HepG2 (cell line): Measurements from ENCODE around the gene ITPRIPL1. TPM values are rescaled to one million over a fixed set of nuclear protein-coding genes. Genes with fewer than 3 reads are reported as not detected.
A peak's percentile ranks its signal among the peaks of the same experiment; 100 is the strongest.

Experiments used
- AGO2 ChIP-seq: fragments of 200-400 bp; formaldehyde crosslinking; optimal IDR thresholded peaks from 2 replicates; pipeline ENCODE3; 2017; ENCODE audit warnings: mild to moderate bottlenecking, low read depth, low read length, moderate library complexity
- AHDC1 ChIP-seq: sonication (generic); formaldehyde crosslinking; IDR thresholded peaks from 2 replicates; pipeline ENCODE4 v1.5.1; 2020; ENCODE audit warnings: mild to moderate bottlenecking, missing genetic modification reagents, borderline replicate concordance
- CTCF ChIP-seq: sonication (generic); formaldehyde crosslinking; IDR thresholded peaks from 2 replicates; pipeline ENCODE4 v1.5.0; 2020; ENCODE audit warnings: mild to moderate bottlenecking, missing genetic modification reagents, moderate library complexity
- FIP1L1 ChIP-seq: fragments of 200-400 bp; formaldehyde crosslinking; IDR thresholded peaks from 2 replicates; pipeline ENCODE4 v1.6.1; 2018; ENCODE audit warnings: low read depth, mild to moderate bottlenecking, low read length, moderate library complexity, borderline replicate concordance; ENCODE audit not compliant: insufficient read depth
- HDAC2 ChIP-seq: sonication (generic); formaldehyde crosslinking; IDR thresholded peaks from 2 replicates; pipeline ENCODE4 v1.4.0; 2020; ENCODE audit warnings: missing genetic modification reagents
- IKZF4 ChIP-seq: sonication (generic); formaldehyde crosslinking; IDR thresholded peaks from 2 replicates; pipeline ENCODE4 v1.5.1; 2020; ENCODE audit warnings: borderline replicate concordance, mild to moderate bottlenecking, low read depth, missing genetic modification reagents; ENCODE audit errors: not compliant biosample characterization
- KMT2A ChIP-seq: sonication (generic); formaldehyde crosslinking; IDR thresholded peaks from 2 replicates; pipeline ENCODE4 v1.4.0; 2020; ENCODE audit warnings: missing genetic modification reagents
- MXD3 ChIP-seq: IDR thresholded peaks from 2 replicates; pipeline ENCODE4 v1.6.1; 2016; ENCODE audit warnings: mild to moderate bottlenecking, missing biosample characterization, missing genetic modification reagents
- NFIC ChIP-seq: IDR thresholded peaks from 2 replicates; pipeline ENCODE4 v1.6.1; 2012; ENCODE audit warnings: mild to moderate bottlenecking, low read length, inconsistent platforms
- PHB2 ChIP-seq: fragments of 450-650 bp; IDR thresholded peaks from 2 replicates; pipeline ENCODE4 v1.6.1; 2018; ENCODE audit not compliant: partially characterized antibody
- ZGPAT ChIP-seq: IDR thresholded peaks from 2 replicates; pipeline ENCODE4 v1.6.1; 2016; ENCODE audit warnings: mild to moderate bottlenecking
- ZNF430 ChIP-seq: sonication (generic); formaldehyde crosslinking; IDR thresholded peaks from 2 replicates; pipeline ENCODE4 v1.9.0; 2021; ENCODE audit warnings: mild to moderate bottlenecking, missing genetic modification reagents
- ZNF510 ChIP-seq: sonication (generic); formaldehyde crosslinking; IDR thresholded peaks from 2 replicates; pipeline ENCODE4 v1.4.0; 2020; ENCODE audit warnings: low read depth, mild to moderate bottlenecking, missing genetic modification reagents
- ZNF512B ChIP-seq: sonication (generic); formaldehyde crosslinking; IDR thresholded peaks from 2 replicates; pipeline ENCODE4 v1.5.1; 2020; ENCODE audit warnings: missing genetic modification reagents, mild to moderate bottlenecking, borderline replicate concordance
- polyA plus RNA-seq, 8 experiments: library from polyadenylated mRNA; depleted of rRNA in 3 of 8; stranded (reverse) in 7 of 8; unstranded in 1 of 8; fragments of >200 nt; fragmentation: Illumina TruSeq in 4 of 8; extraction: Trizol in 4 of 8; gene quantifications; 2 replicates each; pipeline versions ENCODE4 v1.2.1 to v1.2.3, GENCODE V29; 2011 to 2016; ENCODE audit warnings: low read depth in 4 of 8, missing spikeins in 1 of 8, mixed read lengths in 1 of 8; ENCODE audit not compliant: insufficient read depth in 1 of 8
- total RNA-seq, 5 experiments: library from RNA; depleted of rRNA; stranded (reverse); fragments of >200 nt; fragmentation: Illumina TruSeq; extraction: Trizol; gene quantifications; 2 replicates each; pipeline ENCODE4 v1.2.3, GENCODE V29; 2016; ENCODE audit warnings: low read depth in 1 of 5

The ITPRIPL1 gene
- total and polyA plus RNA-seq, 2 of the 13 experiments (the other 11 are each of a cell fraction or from before 2014, with no cell fraction given), result 4.3 to 11.7 TPM

GRCh38 chr2:96325041-96325883, at the start of gene ITPRIPL1 (continued):
- no peak for TF ChIP-seq CTCF (CRISPR knock-in tag)
- TF ChIP-seq AGO2, result no peak
- no peak for TF ChIP-seq FIP1L1
- no peak for TF ChIP-seq NFIC
- no peak for TF ChIP-seq PHB2
- TF ChIP-seq HDAC2 (CRISPR knock-in tag), result no peak
- peak; percentile 61; the same call in 1 of the 2 replicates for TF ChIP-seq ZGPAT (CRISPR knock-in tag)
- TF ChIP-seq AHDC1 (CRISPR knock-in tag), result no peak
- TF ChIP-seq MXD3 (CRISPR knock-in tag), result 0 out of 2 replicates have a peak, but pooled peaks have one; percentile 62
- peak; percentile 30 for TF ChIP-seq IKZF4 (CRISPR knock-in tag)
- TF ChIP-seq ZNF512B (CRISPR knock-in tag), result no peak; the same call in 1 of the 2 replicates
- peak; percentile 7 for TF ChIP-seq KMT2A
- peak; percentile 76; the same call in 1 of the 2 replicates for TF ChIP-seq ZNF430 (CRISPR knock-in tag)
- peak; percentile 70; the same call in 1 of the 2 replicates for TF ChIP-seq ZNF510 (CRISPR knock-in tag)
